RWPE1 (cell line): ENCODE measurements around the gene RDH5.

ENCODE experiments used
- CTCF ChIA-PET: fragments of 350-600 bp; sonication (Branson Sonifier 250); formaldehyde crosslinking; extraction: SDS; loops from one replicate; lab custom pipeline; 2021; lab: Yijun Ruan, JAX
- POLR2A ChIA-PET: fragments of 400-600 bp; formaldehyde crosslinking; extraction: SDS; loops from one replicate; lab custom pipeline; 2020; ENCODE audit warnings: antibody characterized with exemption; ENCODE audit not compliant: low non-redundant PET; lab: Yijun Ruan, JAX
- DNase-seq: peaks from one replicate; pipeline ENCODE4 v3.0.0; 2012; ENCODE audit warnings: low spot score
- H3K27ac ChIP-seq: fragments of 450-650 bp; 2 replicates; pipeline ENCODE4 v1.5.1; 2017
- TF ChIP-seq, protein P1 (sequence below): fragments of 450-650 bp; conservative IDR thresholded peaks from 2 replicates; pipeline ENCODE4 v1.5.1; 2017; ENCODE audit warnings: low read depth, mild to moderate bottlenecking

The RDH5 gene

DNA sequence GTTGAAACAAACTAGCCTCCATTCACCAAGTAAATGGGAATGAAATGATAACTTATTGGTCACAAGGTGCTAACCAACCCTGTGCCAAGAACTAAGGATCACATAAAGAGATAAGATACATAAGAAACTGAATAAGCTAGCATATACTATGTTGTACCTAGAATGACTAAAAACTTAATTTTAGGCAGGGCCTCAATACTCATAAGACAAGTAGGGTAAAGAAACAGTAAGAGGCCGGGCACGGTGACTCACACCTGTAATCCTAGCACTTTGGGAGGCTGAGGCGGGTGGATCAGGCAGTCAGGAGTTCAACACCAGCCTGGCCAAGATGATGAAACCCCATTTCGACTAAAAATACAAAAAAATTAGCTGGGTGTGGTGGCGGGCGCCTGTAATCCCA lies 40.5 kb downstream of the RDH5 start:
- POLR2A ChIA-PET, result no interaction called here
- no peak for DNase-seq
- TF ChIP-seq, protein P1, sequence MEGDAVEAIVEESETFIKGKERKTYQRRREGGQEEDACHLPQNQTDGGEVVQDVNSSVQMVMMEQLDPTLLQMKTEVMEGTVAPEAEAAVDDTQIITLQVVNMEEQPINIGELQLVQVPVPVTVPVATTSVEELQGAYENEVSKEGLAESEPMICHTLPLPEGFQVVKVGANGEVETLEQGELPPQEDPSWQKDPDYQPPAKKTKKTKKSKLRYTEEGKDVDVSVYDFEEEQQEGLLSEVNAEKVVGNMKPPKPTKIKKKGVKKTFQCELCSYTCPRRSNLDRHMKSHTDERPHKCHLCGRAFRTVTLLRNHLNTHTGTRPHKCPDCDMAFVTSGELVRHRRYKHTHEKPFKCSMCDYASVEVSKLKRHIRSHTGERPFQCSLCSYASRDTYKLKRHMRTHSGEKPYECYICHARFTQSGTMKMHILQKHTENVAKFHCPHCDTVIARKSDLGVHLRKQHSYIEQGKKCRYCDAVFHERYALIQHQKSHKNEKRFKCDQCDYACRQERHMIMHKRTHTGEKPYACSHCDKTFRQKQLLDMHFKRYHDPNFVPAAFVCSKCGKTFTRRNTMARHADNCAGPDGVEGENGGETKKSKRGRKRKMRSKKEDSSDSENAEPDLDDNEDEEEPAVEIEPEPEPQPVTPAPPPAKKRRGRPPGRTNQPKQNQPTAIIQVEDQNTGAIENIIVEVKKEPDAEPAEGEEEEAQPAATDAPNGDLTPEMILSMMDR, result no peak
- H3K27ac ChIP-seq, result no peak overlapping the region
- CTCF ChIA-PET, result no interaction called here

DNA sequence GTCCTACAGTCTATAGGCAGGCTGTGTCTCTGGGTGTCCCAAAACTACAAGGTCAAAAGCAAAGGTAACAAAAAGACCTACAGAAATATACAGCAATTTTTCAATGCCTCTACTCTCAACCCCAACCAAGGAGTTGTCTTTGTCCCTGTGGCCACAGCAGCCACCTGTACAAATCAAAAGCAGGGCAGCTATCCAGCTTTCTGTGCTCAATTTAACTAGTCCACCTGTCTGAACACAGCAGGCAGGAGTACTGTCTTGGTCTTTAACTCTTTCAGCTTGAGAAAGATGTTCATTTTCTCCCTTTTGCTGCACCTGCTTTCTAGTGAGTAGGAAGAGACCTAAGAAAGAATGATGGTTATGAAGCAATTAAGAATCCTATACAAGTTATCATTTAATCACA lies 42.5 kb downstream of the RDH5 start:
- ChIA-PET POLR2A (no interaction called here), CTCF (no interaction called here)
- DNase-seq, result no peak
- H3K27ac ChIP-seq, result no peak overlapping the region
- TF ChIP-seq, protein P1, result no peak

- DNase-seq, result no peak
- H3K27ac ChIP-seq, result no peak overlapping the region
- TF ChIP-seq, protein P1, result no peak
- POLR2A ChIA-PET, result no interaction called here
- CTCF ChIA-PET, result interaction anchor here (0.6 kb wide), 1 partner anchor 350 kb away, joined by 5 read pairs; no protein-coding TSS in a partner anchor
These were observed 45.6 kb downstream of the RDH5 start for GRCh38 chr12:55765736-55766290.

DNA sequence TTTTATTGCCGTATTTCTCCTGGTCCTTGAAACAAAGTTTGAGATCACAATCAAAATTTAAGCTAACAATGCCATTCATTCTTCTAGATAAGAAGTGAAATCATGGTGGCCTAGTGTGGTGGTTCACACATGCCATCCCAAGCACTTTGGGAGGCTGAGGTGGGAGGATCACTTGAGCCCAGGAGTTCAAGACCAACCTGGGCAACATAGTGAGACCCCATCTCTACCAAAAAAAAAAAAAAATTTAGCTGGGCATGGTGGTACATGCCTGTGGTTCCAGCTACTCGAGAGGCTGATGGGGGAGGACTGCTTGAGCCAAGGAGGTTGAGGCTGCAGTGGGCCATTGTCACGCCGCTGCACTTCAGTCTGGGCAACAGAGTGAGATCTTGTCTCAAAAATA lies 47.0 kb downstream of the RDH5 start:
- TF ChIP-seq, protein P1, result no peak
- no peak for DNase-seq
- CTCF ChIA-PET, result no interaction called here
- POLR2A ChIA-PET, result no interaction called here
- H3K27ac ChIP-seq, result no peak overlapping the region

DNA sequence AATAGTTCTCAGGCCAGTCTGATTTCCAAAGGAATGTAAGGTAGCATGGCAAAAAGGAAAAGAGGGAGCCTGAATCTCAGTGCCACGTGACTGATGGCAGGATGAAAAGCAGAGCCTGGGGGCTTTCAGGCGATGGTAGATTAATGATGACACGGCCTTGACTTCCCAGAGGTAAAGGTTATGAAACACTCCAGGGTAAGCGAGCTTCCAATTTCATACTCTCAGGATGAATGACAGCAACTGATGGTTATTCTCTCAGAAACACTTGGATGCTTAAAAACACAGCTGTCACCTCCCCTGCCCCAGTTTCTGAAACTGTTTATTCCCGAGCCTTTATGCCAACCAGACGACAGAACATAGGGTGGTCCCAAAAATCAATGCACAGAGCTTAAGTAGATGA lies 51.5 kb downstream of the RDH5 start:
- TF ChIP-seq, protein P1, result no peak
- ChIA-PET CTCF (no interaction called here), POLR2A (no interaction called here)
- DNase-seq, result no peak
- no peak overlapping the region for H3K27ac ChIP-seq
